HG03460 (cell line): ENCODE data around the gene ABHD1.
"Not testable (repeated sequence)": the region's sequence is repeated elsewhere in the genome, so short reads cannot be mapped to it uniquely, and the experiment has no call there.

Experiments
- ATAC-seq: cut with Tn5 transposase; IDR thresholded peaks from one replicate; pipeline ENCODE4 v1.9.1; 2021; ENCODE audit not compliant: unreplicated experiment

The ABHD1 gene

DNA sequence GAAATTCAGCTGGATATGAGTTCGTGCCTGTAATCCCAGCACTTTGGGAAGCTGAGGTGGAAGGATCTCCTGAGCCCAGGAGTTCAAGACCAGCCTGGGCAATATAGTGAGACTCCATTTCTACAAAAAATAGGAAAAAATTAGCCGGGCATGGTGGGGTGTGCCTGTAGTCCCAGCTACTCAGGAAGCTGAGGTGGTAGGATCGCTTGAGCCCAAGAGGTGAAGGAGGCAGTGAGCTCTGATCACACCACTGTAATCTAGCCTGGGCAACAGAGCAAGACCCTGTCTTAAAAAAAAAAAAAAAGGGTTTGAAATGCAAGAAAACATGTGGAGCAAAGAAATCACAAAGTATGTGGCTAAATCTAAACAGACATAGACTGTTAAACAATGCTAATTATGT, 14.5 kb upstream of the ABHD1 start:
- ATAC-seq = no peak

DNA sequence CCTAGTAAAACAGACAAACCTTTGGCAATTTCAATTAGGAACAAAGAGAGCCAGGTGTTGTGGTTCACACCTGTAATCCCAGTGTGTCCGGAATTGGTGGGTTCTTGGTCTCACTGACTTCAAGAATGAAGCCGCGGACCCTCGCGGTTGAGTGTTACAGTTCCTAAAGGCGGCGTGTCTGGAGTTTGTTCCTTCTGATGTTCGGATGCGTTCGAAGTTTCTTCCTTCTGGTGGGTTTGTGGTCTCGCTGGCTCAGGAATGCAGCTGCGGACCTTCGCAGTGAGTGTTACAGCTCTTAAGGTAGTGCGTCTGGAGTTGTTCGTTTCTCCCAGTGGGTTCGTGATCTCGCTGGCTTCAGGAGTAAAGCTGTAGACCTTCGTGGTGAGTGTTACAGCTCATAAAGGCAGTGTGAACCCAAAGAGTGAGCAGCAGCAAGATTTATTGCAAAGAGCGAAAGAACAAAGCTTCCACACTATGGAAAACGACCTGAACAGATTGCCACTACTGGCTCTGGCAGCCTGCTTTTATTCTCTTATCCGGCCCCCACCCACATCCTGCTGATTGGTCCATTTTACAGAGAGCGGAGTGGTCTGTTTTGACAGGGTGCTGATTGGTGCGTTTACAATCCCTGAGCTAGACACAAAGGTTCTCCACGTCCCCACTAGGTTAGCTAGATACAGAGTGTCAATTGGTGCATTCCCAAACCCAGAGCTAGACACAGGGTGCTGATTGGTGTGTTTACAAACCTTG, 12.8 kb upstream of the ABHD1 start:
- ATAC-seq = not testable (repeated sequence)

DNA sequence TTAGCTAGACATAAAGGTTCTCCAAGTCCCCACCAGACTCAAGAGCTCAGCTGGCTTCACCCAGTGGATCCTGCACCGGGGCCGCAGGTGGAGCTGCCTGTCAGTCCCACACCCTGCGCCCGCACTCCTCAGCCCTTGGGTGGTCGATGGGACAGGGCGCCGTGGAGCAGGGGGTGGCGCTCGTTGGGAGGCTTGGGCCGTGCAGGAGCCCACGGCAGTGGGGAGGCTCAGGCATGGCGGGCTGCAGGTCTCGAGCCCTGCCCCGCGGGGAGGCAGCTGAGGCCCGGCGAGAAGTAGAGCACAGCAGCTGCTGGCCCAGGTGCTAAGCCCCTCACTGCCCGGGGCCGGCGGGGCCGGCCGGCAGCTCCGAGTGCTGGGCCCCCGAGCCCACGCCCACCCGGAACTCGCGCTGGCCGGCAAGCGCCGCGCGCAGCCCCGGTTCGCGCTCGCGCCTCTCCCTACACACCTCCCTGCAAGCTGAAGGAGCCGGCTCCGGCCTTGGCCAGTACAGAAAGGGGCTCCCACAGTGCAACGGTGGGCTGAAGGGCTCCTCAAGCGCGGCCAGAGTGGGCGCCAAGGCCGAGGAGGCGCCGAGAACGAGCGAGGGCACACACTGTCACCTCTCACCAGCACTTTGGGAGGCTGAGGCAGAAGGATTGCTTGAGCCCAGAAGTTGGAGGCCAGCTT, 12.1 kb upstream of the ABHD1 start:
- ATAC-seq = not testable (repeated sequence)

DNA sequence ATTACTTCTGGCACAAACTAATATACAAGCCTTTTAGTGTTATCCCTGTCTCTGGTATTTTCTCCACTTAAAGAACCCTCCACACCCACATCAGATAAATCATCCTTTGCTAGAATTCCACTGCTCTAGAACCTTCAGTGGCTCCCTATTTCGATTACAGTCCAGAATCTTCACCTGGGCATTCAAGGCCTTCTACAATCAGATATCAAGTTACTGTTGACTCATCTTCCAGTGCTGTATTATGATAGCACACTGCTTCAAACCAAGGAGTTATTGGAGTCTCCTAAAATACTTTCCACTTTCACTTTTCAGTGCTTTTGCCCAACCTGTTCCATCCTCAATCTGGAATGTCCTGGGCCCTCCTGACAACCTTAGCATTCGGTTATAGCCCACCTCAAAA, 8.1 kb upstream of the ABHD1 start:
- ATAC-seq = no peak

DNA sequence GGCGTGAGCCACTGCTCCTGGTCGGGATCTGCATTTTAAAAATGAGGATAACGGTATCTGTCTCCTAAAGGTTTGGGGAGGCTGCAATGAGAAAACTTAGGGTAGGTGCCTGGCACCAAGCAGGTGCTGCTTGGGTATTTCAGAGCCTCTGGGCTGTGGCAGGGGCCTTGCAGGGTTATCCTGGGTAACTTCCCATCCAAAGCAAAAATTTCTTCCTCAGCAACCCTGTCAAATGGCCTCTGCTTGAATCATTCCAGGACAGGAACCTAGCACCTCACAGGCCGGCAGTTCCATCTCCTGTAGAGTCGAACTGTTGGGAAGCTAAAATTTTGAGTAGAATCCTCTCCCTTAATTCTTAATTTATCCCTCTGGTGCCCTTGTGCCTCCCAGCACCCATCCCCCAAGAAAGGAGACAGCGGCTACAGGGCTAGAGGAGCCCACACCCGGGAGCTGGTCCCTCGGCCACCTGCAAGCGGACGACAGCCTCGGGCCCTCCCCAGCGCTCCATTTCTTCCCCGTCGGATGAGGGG, 5.6 kb upstream of the ABHD1 start:
- no peak for ATAC-seq

DNA sequence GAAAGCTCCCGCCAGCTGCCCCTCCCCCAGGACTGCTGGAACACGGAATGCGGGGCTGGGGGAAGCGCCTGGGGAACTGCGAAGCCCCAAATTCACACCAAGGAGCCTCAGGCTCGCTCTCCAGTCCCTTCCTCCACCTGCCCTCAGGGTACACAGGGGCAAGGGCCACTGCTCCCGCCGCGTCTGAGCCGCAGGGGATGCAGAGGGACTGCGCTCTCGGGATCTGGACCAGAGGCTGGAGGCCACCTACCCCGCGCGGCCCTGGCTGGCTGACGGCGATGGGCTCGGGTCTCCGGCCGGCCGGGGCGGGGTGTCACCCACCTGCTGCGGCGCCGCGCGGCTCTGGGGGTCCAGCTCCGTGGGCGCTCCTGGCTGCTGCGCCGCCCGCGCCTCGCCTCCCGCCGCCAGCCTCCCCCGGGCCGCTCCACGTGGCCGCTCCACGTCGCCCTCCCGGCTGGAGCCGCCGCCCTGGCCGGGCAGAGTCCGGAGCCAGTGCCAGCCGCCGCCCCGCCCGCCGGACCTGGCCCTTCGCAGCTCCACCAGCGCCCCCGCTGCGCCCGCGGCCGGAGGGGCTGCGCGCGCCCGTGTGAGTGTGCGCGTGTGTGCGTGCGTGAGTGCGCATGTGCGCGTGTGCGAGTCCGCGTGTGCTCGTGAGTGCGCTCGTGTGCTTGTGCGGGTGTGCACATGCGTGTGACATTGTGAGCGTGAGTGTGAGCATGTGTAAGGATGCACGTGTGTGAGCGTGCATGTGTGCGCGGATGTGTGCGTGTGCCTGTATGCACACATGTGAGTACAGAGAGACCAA, 4.9 kb upstream of the ABHD1 start, which contains the start of gene CGREF1:
Gene CGREF1 (minus strand): TSS at position 604 of the 805 bp plus-strand sequence. CDS start 14,762 bp downstream, outside the sequence.
- ATAC-seq = no peak

DNA sequence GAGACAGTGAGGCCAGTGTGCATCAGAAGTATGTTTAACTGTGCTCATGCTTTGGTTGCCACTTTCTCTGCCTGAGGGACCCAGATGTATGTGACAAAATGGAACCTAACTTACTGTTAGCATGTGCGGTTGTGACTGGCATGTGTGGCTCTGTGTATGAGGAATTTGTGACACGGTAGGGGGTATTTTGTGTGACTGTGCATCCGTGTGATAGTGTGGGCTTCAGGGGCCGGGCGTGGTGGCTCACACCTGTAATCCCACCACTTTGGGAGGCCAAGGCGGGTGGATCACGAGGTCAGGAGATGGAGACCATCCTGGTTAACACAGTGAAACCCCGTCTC, 4.3 kb upstream of the ABHD1 start:
- not testable (repeated sequence) for ATAC-seq

DNA sequence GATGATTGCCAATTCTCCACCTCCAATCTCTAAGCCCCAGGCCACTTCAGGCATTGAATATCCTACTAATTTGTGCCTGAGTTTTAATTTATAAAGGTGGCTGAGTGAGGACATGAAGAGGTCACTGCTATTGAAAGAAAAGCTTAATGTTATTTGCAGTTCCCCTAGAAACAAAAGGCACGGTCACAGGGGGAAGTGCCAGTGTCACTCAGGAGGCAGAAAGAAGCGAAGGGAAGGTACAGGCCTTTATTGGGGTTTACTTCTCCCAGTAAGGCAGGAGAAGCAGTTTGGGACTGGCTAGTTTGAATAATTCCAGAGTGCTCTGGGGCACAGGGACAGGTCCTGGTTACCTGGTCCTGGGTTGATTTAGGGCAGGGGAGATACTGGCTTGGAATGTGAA, 1.7 kb upstream of the ABHD1 start:
- ATAC-seq = no peak

DNA sequence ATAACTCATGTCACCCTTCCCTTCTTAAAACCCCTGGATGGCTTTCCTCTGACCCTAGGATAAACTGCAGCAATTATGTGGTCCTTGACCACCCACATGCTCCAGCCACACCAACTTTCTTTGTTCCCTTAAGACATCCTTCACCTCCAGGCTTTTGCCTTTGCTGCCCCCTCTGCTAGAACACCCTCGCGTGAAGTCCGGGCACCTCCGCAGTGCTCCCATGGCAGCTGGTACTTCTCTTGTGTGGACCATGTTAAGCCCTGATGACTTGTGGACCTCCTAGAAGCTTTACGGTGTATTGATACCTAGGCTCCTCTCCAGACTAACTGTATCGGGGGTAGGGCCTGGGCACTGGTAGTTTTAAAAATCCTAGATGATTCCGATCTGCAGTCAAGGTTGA, 824 bp upstream of the ABHD1 start:
- ATAC-seq = no peak

DNA sequence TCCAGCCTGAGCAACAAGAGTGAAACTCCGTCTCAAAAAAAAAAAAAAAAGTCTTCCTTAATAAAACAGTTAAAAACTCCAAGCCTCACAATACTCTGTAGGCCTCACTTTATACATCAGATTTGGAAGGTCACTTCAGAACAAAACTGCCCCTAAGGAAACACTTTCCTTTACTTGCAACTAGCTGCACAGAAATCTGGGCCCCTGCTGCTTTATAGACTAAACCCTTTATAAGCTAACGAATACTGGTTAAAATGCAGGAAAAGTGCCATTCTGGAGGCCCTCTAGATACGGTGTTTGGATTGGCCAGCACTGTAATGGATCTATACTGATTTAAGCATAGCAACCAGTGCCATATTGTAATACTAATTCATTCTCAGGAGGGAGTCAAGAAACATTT, 1.5 kb downstream of the ABHD1 start:
- no peak for ATAC-seq

DNA sequence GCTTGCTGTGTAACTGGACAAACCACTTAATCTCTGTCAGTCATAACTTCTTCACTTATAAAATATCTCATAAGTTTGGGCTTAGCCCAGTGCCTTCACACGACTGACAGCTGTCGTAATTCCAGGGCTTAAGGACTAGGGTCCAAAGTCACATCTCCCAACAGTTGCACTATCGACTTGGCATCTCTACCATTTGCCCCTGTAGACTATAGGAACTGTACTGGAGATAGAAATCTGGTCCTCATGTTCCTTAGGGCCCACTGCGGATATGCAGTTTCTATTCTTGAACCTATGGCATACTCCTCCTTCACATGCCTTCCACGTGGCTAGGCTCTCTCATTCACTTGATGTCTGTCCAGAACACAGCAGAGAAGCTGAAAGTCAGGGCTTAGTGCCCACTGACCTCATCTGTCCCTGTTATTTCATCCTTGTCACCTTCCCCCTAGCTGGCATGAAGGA, 2.7 kb downstream of the ABHD1 start:
- no peak for ATAC-seq

DNA sequence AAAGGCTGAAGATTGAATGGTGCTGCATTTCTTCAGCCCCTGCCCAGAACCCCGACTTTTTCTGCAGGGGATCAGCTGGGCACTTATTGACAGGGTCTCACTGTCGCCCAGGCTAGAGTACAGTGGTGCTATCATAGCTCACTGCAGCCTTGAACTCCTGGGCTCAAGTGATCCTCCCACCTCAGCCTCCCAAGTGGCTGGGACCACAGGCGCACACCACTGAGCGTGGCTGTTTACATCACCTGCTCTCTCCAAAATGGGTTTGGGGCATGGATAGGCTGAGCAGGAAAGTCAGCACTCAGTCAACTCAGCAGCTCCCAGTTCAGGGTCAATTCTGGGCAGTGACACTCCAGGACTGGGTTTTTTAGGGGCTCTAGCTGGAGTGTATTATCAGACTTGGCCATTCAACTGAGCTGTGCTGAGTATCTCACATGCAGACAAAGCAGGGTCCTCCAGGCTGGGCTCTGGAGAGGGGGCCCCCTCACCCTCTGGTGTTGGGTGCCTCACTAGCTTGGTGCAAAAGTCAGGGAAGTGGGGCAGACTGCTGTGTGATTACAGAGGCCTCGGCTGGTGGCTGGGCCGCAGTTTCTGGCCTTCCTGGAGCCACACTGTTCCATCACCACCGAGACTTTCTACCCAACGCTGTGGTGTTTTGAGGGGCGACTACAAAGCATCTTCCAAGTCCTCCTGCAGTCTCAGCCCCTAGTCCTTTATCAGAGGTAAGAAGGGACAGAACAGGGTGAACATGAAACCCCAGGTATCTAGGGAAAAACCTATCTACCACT, 4.5 kb downstream of the ABHD1 start:
- ATAC-seq = no peak

DNA sequence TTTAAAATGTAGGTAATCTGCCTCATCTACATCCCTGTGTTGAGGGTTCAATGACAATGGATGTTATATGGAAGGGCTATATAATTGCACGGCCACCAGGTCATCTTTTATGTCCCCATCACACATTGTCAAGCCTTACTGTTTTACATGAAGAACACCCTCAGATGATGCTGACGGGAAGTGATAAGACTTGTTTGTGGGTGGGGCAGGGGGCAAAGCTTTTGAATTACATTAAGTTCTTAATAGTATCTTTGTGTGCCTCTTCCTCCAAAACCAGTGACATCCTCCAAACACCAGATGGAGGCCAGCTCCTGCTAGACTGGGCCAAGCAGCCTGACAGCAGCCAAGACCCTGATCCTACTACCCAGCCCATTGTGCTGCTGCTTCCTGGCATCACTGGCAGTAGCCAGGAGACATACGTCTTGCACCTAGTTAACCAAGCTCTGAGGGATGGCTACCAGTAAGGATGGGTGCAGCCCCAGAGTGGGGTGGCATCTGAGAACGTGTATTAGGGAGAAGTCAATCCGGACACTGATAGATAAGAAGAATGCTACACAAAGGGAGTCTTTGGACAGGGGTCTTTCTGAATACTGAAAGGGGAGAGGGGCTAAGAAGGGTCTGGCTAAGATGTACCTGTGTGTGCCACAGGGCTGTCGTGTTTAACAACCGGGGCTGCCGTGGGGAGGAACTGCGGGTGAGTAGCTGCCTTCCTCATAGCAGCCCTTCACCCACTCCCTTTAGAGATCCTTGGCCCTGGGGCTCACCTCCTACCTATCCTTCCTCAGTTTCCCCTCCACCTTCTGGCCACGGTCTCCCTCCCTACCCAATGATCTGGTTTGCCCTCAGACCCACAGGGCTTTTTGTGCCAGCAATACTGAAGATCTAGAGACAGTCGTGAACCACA, 5.3 kb downstream of the ABHD1 start:
- no peak for ATAC-seq

DNA sequence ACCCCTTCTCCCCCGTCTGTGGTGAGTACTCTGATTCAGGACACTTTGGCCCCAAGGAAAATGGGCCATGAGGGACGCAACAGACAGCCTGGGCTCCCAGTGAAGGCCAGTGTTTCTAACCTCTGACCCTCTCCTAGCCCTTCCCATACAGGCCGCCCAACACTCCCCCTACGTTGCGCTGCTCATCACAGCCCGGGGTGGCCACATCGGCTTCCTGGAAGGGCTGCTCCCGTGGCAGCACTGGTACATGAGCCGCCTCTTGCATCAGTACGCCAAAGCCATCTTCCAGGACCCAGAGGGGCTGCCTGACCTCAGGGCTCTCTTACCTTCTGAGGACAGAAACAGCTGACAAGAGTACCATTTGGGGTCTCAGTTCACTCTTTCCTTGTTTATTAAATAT, 6.8 kb downstream of the ABHD1 start:
- ATAC-seq = no peak

DNA sequence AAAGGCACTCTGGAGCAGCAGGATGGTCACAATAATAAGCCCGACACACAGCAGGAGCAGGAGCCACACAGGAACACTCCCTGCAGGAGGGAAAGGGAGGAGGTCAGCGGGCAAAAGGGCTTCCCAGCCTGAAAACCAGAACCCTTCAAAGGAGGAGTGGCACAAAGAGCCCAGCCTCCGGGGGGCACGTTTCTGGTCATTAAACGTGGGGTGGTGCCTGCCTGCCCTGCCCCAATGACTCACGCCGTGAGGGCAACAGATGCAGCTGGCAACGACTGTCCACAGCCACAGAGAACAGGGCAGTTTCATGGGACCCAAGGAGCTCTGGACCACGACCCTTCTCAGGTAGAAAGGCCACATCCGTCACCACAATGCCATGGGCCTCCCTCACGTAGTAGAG, 7.8 kb downstream of the ABHD1 start:
- no peak for ATAC-seq

DNA sequence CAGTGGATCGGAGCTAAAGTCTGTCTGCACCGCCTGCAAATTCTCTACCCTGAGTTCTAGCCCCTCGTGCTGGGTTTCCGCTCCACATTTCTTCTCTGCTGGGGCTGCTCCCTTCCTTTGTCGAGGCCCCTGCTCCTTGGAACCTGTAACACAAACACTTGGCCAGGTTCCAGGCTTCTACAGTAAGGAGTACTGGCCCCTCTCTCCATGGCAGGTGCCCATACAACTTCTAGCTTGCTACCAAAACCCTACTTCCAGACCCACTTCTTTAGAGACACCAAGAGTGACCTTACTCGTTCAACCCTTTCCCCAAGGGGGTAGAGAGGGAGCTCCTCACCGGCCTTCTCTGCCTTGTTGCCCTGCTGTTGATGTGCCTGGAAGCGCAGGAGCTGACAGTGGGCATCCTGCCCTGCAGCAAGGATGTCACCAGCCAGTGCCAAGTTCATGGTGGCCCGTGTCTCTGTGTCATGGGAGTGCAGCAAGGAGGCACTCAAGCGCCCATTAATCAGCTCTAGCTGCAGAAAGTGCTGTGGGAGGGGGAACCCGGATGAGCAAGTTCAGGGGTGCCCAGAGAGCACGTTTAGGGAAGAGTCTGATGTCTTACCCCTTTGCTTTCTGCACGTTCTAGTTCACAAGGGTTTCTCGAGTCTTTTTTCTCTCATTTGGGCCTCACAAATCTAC, 9.7 kb downstream of the ABHD1 start:
- ATAC-seq = no peak

DNA sequence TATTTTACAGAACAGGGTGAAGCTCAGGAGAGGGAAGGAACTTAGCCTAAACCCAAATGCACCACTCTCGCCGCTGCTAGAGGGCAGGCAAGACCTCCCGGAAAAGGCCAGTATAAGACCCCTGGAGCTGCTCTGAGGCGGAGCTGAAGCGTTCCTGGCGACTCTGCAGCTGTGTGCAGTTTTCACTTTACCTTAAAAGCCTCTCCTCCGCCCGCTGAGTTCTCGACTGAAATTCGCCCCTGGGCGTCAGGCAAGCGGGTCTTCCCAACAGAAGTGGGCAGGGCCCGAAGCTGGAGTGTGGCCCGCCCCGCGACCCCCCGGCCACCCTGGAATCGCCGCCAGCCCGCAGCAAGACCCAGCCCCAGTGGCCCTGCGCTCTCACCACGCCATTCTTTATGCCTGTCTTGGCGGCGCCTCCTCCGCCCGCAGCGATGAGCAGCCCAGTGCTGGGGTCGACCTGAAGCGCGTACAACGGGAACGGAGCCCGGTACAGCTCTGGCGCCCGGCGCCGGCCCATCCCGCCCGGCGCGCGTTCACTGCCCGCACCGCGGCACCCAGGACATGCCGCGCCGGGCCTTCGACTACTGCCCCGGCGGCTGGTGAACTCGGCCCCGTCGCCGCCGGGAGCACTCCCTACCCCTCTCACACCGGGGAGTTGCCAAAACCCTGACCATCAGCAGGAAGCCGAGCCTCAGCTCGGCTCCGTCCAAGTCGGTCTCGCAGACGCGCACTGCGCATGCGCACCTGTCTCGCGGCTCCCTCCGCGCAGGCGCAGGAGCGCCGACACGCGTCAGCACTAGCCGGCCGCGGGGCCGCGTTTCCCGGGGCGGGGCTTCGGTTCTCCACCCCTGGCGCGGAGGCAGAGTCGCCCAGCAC, 10.5 kb downstream of the ABHD1 start, which contains the start of gene PREB:
Gene PREB (minus strand): TSS at position 732 of the 876 bp plus-strand sequence. CDS start 215 bp downstream, at position 517.
- ATAC-seq = peak; percentile 82
